ENCODE results near the gene PPME1.

PPME1 gene

GRCh38 chr11:74282914-74283371 is 111.9 kb downstream of the PPME1 start:
- no peak for DNase-seq

DNA sequence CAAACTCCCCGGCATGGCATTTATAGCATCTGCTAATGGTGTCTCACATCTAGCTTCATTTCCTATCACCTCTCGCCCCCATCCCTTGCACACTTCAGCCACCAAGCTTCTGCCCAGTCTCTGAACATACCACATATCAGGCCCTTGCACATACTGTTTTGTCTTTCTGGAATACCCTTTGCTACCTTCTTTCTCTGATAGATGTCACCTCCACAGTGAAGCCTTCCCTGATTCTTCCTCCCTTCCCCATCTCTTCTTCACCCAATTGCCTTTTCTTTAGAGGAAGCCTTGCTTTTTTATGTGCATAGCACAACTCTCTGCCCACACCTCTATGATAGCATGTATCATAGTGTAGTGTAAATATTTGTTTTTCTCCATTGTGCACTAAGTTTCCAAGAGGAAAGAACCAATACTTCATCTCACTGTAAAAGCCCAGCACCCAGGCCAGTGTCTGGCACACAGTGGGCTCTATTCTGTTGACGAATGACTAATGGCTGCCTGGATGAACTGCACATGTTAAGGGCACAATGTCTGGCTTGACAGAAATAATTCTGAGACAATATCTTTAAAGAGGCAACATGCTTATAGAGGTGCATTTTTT is 112.6 kb downstream of the PPME1 start:
- DNase-seq, result no peak

- no peak for DNase-seq
These were observed 113.4 kb downstream of the PPME1 start for GRCh38 chr11:74284466-74284865.

DNA sequence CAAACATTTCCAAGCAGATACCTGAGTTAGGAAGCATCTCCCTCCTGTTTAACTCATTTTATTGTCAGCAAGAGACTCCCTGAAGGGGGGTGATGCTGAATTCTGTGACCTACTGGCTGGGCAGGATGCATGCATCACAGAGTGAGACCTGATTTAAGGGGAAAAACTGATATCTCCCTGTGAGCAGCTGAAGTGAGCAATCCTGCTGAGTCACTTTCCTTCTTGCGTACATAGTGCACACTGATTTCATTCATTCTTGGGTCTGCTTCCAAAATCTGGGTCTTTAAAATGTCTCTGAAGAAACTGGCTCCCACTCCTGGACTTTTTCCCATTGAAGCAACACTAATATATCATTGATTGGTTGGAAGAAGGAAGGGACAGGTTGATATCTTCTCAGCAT is 117.1 kb downstream of the PPME1 start:
- no peak for DNase-seq

DNA sequence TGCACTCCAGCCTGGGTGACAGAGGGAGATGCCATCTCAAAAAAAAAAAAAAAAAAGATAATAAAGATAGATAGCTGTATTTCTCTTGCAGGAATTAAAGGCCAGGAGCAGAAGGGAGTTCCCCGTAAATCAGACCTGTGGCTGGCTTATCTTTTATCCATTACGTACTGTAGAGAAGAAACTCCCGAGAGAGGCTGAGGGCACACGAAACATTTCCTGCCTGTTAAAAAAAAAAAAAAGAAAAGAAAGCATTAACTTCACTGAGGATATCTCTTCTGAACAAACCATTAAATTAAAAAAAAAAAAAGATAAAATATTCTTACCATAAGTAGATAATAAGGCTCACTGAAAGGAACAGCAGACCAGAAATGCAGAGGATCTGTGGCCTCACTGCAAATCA is 117.8 kb downstream of the PPME1 start:
- DNase-seq, result no peak

GRCh38 chr11:74297484-74297883 is 126.4 kb downstream of the PPME1 start:
- no peak for DNase-seq

- DNase-seq, result no peak
These were observed 127.9 kb downstream of the PPME1 start for GRCh38 chr11:74299015-74299414.

Measured in NCI-H187 (cell line).